ENCODE measurements around the gene XPNPEP3.
"Not testable (repeated sequence)": the region's sequence is repeated elsewhere in the genome, so short reads cannot be mapped to it uniquely, and the experiment has no call there.

The XPNPEP3 gene

DNA sequence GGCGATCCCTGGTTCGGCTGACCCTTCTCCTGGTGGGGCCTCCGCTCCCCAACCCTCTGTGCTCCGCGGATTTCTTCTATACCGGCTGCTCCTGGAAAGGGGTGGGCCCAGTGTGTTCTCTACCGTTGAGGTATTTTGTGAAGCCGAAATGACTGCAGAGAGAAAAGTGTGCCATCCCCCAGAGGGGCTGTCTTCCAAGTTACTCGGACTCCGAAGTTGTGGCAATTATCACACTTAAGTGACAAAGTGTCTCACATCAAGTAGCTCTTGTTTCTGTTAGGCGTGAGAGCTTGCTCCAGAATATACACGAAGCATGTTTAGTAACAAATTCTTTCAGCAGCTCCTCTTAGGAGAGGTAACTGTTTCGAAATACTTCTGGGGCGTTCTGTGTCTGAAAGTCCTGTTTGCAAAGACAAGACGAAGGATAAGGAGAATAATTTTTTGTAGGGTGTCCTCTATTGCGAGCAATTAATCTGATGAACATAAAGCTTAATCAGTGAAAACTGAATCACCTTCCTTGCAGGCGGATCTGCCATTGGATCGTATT is 434 bp downstream of the XPNPEP3 start:
- DNase-seq, result peak in 2 of 4 experiments; percentile 4 to 14

DNA sequence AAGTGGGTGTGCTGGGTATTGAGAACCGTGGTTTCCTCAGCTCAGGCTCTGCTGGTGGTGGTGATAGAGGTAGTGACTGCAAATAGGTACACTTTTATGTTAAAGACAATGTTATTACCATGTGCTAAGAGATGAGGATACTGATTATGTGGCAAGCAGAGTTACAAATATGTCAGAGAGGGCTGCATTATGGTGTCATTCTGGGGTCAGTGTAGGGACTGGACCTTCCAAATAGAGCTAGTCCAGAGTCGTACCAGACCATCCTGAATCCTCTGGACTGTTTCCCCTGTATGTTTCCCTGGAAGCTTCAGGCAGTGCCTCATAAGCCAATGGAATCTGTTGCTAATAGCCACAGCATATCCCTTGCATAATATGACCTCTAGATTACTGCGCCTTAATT is 5.1 kb downstream of the XPNPEP3 start, which contains the start of gene DNAJB7:
TSS of gene DNAJB7 (minus strand) at position 101 of the 400 bp plus-strand sequence. CDS start 119 bp downstream, outside the sequence.
- DNase-seq, result peak in 1 of 4 experiments; percentile 4

DNA sequence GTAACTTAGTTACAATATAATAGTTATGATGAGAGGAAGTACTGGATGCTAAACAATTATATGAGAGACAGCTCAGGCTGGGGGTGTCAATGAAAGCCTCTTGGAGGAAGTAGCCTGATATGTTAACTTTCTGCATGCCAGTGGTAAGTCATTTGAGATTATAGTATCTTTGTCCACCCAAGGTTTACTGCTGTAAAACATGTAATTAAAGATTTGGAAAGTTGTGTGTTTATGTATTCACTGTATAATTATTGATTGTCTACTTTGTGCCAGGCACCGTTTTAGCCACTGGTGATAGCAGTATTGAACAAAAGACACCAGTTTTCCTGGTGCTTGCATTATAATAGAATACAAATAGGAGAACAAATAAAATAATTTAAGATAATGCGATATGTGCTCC is 5.6 kb downstream of the XPNPEP3 start:
- peak; percentile 9 to 44 (median 40) for DNase-seq

DNA sequence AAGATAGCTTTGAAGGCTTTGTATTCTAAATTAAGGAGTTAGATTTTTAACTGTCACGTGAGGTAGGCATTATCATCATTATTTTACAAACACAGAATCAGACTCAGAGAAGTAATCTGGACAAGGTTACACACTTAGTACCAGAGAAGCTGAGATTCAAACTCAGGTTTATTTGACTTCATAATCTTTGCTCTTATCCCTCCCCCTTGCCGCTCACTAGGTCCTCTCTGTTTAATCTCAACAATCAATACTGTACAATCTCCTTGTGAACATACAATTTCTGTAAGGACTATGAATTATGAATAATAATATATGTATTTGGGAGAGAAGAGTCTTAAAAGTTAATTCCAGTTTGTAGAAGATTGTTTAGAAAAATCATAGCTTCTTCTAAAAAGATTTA is 10.2 kb downstream of the XPNPEP3 start:
- DNase-seq, result no peak

DNA sequence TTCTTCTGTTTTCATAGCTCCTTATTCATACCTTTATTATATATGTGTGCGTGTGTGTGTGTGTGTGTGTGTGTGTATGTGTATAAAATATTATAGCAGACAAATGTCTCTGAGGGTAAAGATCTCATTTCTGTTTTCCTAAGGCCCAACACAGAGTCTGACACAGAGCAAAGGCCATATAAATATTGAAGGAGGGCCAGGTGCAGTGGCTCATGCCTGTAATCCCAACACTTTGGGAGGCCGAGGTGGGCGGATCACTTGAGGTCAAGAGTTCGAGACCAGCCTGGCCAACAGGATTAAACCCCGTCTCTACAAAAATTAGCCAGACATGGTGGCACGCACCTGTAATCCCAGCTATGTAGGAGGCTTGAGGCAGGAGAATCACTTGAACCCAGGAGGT is 11.4 kb downstream of the XPNPEP3 start:
- not testable (repeated sequence) for DNase-seq

DNA sequence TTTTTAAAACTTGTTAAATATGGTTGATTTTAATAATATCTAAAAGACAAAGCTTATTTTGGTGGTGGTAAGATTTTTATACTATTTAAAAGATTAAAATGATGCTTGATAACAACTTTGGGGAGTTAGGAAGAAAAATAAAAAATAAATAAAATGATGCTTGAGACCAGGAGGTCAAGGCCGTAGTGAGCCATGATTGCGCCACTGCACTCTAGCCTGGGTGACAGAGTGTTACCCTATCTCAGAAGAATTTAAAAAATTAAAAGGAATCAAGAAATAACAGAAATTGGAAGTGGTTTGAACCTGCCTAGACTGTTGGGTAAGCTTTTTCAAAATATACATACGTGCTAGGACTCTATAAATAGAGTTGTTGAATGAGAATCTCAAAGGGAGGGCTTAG is 17.1 kb downstream of the XPNPEP3 start:
- no peak for DNase-seq

DNA sequence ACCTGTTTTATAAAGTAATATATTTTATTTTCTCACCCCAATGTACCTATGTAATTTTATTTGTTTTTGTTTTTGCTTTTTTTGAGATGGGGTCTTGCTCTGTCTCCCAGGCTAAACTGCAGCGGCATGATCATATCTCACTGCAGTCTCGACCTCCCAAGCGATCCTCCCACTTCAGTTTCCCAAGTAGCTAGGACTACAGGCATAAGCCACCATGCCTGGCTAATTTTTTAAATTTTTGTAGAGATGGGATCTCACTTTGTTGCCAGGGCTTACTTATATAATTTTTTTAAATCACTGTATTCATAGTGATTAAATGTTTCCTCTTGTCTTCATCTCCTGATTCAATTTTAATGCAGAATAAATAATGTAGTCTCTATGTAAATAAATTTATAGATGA is 18.2 kb downstream of the XPNPEP3 start:
- no peak for DNase-seq

DNA sequence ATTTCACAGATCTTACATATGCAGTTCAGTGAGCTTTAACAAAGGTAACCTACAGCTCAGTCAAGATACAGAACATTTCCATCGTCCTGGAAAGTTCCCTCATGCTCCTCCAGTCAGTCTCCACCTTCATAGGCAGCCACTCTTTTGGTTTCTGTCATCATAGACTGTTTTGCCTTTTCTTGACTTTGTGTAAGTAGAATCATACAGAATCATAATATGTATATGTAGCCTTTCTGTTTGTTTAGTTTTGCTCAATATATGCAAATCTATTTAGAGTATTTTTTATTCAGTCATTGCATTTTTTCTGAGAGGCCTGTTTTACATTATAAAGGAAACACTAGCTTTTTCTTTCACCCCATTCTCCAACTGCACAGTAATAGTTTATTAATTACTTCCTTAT is 20.0 kb downstream of the XPNPEP3 start:
- DNase-seq, result no peak

DNA sequence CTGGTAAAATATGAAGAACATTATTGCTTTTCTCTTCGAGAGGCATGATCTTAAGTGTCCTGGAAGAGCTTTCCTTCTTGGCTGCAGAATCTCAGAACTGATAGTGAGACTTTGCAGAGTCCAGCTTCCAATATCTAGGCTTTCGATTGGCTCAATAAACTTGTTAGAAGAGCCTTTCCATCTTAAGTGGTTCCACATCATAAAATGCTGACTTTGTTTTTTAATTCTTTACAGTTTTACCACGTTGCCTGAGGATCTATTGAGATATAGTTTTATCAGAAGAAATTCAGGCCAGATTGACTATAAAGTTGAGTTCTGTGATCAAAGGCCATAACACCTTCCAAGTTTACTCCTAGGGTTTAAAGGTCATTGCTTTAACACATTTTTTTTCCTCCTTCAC is 20.5 kb downstream of the XPNPEP3 start:
- DNase-seq, result no peak

DNA sequence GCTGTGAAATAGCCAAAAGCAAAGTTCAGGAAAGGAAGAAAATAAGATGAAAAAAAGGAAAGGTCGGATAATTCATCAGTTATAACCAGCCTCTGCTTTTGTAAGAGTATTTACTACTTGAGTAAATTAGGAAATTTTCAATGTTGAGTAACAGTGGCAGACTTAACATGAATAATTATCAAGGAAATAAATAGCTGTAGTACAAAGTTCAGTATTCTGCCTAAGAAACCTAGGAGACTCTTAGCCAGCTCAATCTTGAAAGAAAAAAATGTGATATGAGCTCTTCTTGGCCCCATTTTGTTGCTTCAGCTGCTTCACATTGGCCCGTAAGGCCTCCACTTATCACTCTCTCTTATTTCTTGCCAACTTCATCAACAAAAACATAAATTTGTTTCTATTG is 22.0 kb downstream of the XPNPEP3 start:
- no peak for DNase-seq

DNA sequence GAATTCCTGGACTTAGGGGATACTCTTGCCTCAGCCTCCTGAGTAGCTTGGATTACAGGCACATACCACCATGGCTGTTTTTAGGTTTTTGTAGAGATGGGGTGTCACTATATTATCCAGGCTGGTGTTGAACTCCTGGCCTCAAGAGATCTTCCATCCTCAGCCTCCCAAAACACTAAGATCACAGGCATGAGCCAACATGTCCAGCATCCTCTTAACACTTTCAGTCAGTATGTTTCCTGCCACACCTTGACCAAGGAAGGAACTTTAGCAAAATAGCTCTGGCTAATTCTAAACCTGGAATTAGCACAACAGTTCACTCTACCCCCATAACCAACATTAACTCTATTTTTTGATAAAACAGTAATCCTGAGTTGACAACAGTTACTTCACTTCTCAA is 32.2 kb downstream of the XPNPEP3 start:
- DNase-seq, result no peak

DNA sequence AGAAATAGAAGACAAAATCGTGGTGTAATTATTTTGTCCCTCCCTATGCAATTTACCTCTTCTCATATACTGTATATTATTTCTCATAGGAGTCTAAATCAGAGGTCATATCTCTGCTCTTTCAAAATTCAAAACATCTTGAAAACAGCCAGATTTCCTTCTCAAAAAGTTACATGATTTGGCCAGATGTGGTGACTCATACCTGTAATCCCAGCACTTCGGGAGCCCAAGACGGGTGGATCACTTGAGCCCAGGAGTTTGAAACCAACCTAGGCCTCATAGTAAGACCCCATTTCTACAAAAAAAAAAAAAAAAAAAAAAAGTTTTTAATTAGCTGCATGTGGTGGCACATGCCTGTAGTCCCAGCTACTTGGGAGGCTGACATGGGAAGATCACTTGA is 33.9 kb downstream of the XPNPEP3 start:
- DNase-seq, result no peak

DNA sequence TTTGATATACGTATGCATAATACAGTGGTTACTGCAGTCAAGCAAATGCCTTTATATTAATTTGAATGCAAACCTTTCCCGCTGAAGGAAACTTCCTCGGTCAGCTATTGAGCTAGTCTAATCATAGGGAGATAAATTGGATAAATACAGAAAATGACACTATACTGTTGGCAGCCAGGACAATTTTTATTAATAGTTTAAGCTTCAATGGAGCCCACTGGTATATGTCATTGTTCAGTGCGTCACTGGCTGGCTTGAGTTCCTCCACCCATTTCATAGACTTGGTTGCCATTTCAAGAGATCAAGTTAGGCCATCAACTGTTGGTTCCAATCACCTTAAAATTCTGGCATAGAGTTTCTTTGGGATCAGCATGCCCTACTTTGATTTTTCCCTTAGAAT is 37.5 kb downstream of the XPNPEP3 start:
- no peak for DNase-seq

DNA sequence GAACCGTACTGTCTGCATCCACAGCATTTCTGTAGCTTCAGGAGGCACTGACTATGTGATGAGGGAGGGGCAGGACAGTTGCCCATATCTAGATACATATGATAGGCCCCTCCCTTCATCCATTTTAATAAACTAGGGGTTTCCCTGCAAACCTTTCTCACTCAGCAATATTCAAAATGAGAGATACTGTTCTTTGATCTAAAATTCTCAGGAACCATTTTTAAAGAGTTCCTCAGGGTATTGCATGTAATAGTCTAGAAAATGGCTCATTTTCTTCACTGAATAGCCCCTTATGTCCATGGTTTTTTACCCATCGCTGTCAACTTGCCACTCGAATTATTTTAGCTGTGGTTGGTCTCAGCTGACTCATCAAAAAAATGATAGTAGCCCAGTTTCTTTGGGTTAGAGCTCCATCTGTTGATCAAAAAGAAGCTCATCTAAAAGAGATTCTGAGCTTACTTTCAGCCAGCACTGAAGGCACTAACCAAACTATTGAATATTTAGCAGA is 42.0 kb downstream of the XPNPEP3 start:
- DNase-seq, result peak; percentile 43 to 83 (median 61)

DNA sequence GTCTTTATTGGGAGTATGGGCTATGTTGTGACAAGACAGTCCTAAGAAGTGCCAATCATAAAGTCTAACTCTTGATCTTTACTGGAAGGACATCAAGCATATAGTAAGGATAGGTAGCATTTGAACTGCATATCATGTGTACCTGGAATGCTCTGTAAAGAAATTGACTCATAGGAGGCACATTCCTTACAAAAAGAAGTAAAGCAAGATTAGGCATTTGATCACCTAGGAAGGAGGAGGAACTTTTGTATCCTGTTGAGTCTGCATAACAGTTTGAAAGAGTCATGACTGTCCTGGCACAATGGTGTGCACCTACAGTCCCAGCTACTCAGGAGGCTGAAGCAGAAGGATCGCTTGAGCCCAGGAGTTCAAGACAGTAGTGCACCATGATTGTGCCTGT is 47.2 kb downstream of the XPNPEP3 start:
- DNase-seq, result no peak

DNA sequence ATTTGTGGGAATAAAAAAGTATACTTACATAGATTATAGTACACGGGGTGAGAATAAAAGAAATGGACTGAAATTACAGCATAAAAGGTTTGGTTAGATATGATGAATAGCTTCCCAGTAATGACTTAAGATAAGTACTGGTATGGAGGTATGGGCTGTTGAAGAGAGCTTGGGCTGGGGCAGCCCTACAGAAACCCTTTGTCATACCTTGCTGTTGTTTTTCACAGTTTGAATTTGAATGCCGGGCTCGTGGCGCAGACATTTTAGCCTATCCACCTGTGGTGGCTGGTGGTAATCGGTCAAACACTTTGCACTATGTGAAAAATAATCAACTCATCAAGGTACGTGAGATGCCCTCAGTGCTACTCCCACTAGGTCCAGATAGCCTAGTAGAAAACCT is 51.9 kb downstream of the XPNPEP3 start:
- DNase-seq, result no peak

DNA sequence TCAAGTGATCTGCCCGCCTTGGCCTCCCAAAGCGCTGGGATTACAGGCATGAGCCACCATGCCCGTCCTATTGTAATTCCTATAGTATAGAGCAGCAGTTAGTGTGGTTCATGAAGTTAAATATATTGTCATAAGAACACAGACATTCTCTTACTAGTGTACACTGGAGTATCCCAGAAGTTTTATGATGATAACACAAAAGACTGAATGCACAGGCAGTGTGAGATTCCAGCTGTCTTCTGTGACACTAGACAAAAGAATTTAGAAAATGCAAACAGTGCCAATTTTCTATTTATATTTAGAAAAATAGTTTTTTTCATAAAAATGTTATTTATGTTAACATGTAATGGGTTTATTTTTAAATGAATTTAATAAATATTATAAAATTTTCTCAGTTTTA is 54.8 kb downstream of the XPNPEP3 start:
- no peak for DNase-seq

DNA sequence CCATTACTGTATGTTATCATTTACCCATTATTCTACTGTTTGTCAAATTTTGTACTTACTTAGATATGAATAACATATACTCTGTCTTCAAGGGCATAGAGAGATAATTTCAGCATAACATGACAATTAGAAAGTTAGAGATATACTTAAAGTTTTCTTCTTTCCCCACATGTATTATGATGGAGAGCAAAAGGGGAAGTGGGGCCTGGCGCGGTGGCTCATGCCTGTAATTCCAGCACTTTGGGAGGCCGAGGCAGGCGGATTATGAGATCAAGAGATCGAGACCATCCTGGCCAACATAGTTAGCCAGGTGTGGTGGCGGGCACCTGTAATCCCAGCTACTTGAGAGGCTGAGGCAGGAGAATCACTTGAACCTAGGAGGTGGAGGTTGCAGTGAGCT is 56.0 kb downstream of the XPNPEP3 start:
- not testable (repeated sequence) for DNase-seq

DNA sequence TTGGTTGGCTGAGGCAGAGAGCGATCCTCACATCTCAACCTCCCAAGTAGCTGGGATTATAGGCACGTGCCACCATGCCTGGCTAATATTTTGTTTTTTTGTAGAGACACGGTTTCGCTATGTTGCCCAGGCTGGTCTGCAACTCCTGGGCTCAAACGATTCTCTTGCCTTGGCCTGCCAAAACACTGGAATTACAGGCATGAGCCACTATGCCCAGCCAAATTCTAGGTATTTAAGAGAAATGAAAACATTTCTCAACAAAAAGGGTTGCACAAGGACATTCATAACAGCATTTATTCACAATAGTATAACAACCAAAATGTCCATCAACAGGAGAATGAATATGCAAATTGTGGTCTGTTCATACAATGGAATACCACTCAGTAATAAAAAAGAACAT is 62.5 kb downstream of the XPNPEP3 start:
- DNase-seq, result no peak

DNA sequence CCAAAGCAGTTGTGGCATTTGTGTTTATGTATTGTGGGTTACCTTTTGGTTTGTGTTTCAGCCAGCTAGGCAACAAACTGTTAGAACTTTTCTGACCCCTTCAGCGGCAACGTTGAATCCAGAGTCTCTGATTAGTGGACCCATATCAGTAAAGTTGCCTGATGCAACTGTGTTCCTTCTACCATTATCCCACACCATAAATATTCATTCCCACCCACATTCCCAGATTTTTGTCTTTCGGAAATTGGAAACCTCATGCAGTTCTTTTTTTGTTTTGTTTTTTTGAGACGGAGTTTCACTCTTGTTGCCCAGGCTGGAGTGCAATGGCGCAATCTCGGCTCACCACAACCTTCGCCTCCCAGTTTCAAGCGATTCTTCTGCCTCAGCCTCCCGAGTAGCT is 63.6 kb downstream of the XPNPEP3 start:
- DNase-seq, result no peak

DNA sequence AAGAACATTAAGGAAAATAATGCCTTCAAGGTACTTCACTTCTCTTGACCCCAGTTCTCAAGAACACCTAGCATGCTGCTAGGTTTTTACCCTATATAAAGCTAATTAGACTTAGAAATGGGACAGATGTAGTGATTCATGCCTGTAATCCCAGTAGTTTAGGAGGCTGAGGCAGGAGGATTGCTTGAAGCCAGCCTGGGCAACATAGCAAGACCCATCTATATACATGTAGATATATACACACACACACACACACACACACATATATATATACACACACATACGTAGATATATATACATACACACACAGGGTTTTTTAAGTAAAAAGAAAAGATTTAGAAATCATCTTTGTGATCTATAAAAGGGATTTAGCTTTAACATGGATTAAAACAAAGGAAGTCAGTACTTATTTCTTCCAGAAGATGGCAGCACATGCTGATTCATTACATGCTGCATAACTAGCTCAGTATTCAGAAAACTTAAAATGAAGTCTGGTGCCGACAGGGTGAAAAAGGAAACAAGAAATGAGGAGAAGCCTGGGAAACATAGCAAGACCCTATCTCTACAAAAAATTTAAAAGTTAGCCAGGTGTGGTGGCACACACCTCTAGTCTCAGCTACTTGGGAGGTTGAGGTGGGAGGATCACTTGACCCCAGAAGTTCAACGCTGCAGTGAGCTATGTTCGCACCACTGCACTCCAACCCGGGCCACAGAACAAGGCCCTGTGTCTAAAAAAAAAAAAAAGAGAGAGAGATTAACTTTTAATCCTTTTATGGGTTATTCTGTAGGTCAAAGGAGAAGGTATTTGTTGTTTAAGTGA is 65.7 kb downstream of the XPNPEP3 start:
- peak; percentile 63 to 89 (median 84) for DNase-seq

DNA sequence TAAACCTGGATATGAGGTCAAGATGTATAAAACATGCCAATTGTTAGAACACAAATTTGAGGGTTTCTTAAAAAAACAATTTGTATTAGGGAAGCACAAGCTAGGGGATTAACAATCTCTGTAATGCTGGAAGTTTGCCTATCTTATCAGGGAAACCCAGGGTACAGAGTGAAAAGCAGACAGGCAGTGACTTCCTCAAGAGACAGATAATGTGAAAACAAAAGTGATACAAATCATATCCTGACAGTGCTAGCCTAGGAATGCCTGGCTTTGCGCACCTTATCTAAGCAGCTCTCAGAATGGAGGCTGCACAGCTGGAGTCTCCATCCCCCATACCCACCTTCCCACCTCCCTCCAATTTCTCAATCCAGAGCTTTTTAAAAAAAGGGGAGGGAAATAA is 71.7 kb downstream of the XPNPEP3 start:
- DNase-seq, result no peak

DNA sequence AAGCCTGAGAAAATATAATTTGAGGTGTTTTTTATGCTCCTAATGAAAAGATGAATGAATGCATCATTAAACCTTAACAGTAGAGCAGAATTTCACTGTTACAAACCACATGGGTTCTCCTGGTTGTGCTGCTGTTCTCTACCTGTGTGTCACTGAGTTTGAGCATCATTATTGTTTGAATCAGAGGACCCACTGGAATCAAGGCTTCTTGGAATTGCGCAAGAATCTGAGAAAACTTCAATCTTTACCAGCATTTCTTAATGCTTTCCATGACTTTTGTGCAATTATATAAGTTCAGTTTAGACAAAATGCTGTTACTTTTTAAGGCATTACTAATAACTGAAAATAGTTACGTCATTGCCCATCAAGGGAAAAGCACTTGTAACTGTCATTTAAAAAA is 75.4 kb downstream of the XPNPEP3 start:
- DNase-seq, result no peak

DNA sequence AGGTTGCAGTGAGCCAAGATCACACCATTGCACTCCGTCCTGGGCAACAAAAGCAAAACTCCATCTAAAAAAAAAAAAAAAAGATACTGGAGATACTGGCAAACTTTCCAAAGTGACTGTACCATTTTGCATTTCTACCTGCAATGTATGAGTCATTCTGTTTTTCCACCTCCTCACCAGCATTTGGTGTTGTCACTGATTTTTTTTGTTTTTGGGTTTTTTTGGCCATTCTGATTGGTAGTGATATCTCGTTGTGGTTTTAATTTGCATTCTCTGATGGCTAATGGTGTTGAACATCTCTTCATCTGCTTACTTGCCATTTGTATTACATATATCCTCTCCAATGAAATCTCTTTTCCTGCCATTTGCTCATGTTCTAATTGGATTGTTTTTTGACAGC is 82.3 kb downstream of the XPNPEP3 start:
- no peak for DNase-seq
